CD4-positive, alpha-beta T cell treated with Interleukin-2 at 100 ng/mL for 4 hours (primary cell): ENCODE measurements around the gene SCAI.
"Not testable (repeated sequence)": the region's sequence is repeated elsewhere in the genome, so short reads cannot be mapped to it uniquely, and the experiment has no call there.

ENCODE experiments used
- DNase-seq: peaks from one replicate; pipeline ENCODE4 v3.0.0-alpha.2; 2020; ENCODE audit warnings: low spot score

SCAI gene

GRCh38 chr9:124947727-124948391, 195.5 kb downstream of the SCAI start:
- no peak for DNase-seq

- DNase-seq, result no peak
These were observed 197.2 kb downstream of the SCAI start for GRCh38 chr9:124946167-124946566.

- peak; percentile 65 for DNase-seq
These were observed 201.4 kb downstream of the SCAI start for GRCh38 chr9:124941679-124942561.

- DNase-seq, result peak; percentile 92
These were observed 202.2 kb downstream of the SCAI start, which contains the start of gene GOLGA1 for GRCh38 chr9:124940894-124941678. Gene GOLGA1, minus strand, starts transcription at chr9:124941083. Its CDS starts 2,372 bp downstream, at chr9:124938711.

GRCh38 chr9:124940521-124940893, 202.8 kb downstream of the SCAI start:
- DNase-seq, result no peak

GRCh38 chr9:124939944-124940343, 203.4 kb downstream of the SCAI start:
- no peak for DNase-seq

- no peak for DNase-seq
These were observed 209.0 kb downstream of the SCAI start for GRCh38 chr9:124934290-124934689.

GRCh38 chr9:124932333-124932732, 211.0 kb downstream of the SCAI start:
- DNase-seq, result no peak

- no peak for DNase-seq
These were observed 213.9 kb downstream of the SCAI start for GRCh38 chr9:124929464-124929863.

GRCh38 chr9:124928116-124928515, 215.2 kb downstream of the SCAI start:
- DNase-seq, result no peak

GRCh38 chr9:124920394-124920793, 222.9 kb downstream of the SCAI start:
- not testable (repeated sequence) for DNase-seq

- no peak for DNase-seq
These were observed 228.4 kb downstream of the SCAI start for GRCh38 chr9:124914753-124915405.

- no peak for DNase-seq
These were observed 229.9 kb downstream of the SCAI start for GRCh38 chr9:124913378-124913777.

- DNase-seq, result no peak
These were observed 231.6 kb downstream of the SCAI start for GRCh38 chr9:124911766-124912165.

- no peak for DNase-seq
These were observed 235.2 kb downstream of the SCAI start for GRCh38 chr9:124908098-124908497.

- no peak for DNase-seq
These were observed 236.4 kb downstream of the SCAI start for GRCh38 chr9:124906966-124907365.

GRCh38 chr9:124899845-124900244, 243.5 kb downstream of the SCAI start:
- no peak for DNase-seq

- no peak for DNase-seq
These were observed 245.5 kb downstream of the SCAI start for GRCh38 chr9:124897570-124898460.

GRCh38 chr9:124894741-124895170, 248.6 kb downstream of the SCAI start:
- DNase-seq, result peak; percentile 61

- DNase-seq, result no peak
These were observed 249.1 kb downstream of the SCAI start for GRCh38 chr9:124894035-124894740.
